ENCODE data around the gene PTRH2.

PTRH2 gene

GRCh38 chr17:59716427-59716826 lies 9.2 kb upstream of the PTRH2 start:
- no peak for DNase-seq

- DNase-seq: no peak
Observed at GRCh38 chr17:59714255-59714654, 7.0 kb upstream of the PTRH2 start.

GRCh38 chr17:59712862-59713261 lies 5.6 kb upstream of the PTRH2 start:
- no peak for DNase-seq

- no peak for DNase-seq
Observed at GRCh38 chr17:59711936-59712335, 4.7 kb upstream of the PTRH2 start.

- no peak for DNase-seq
Observed at GRCh38 chr17:59707971-59708430, 771 bp upstream of the PTRH2 start.

- DNase-seq: no peak
Observed at GRCh38 chr17:59702304-59702703, 4.9 kb downstream of the PTRH2 start.

- DNase-seq: no peak
Observed at GRCh38 chr17:59699786-59700185, 7.4 kb downstream of the PTRH2 start.

GRCh38 chr17:59699218-59699617 lies 8.0 kb downstream of the PTRH2 start:
- DNase-seq: no peak

GRCh38 chr17:59698143-59698542 lies 9.1 kb downstream of the PTRH2 start:
- no peak for DNase-seq

GRCh38 chr17:59696682-59697277 lies 10.4 kb downstream of the PTRH2 start:
- no peak for DNase-seq

- DNase-seq: no peak
Observed at GRCh38 chr17:59695945-59696681, 11.1 kb downstream of the PTRH2 start.

GRCh38 chr17:59694344-59694743 lies 12.9 kb downstream of the PTRH2 start:
- DNase-seq: no peak

- DNase-seq: no peak
Observed at GRCh38 chr17:59693582-59693981, 13.6 kb downstream of the PTRH2 start.

GRCh38 chr17:59688496-59688895 lies 18.7 kb downstream of the PTRH2 start:
- no peak for DNase-seq

- DNase-seq: no peak
Observed at GRCh38 chr17:59688008-59688407, 19.2 kb downstream of the PTRH2 start.

- DNase-seq: no peak
Observed at GRCh38 chr17:59684967-59685366, 22.3 kb downstream of the PTRH2 start.

- DNase-seq: no peak
Observed at GRCh38 chr17:59683283-59683682, 23.9 kb downstream of the PTRH2 start.

GRCh38 chr17:59680314-59680713 lies 26.9 kb downstream of the PTRH2 start:
- DNase-seq: no peak

GRCh38 chr17:59678918-59679317 lies 28.3 kb downstream of the PTRH2 start:
- DNase-seq: no peak

- no peak for DNase-seq
Observed at GRCh38 chr17:59676716-59677115, 30.5 kb downstream of the PTRH2 start.

- no peak for DNase-seq
Observed at GRCh38 chr17:59675231-59675630, 32.0 kb downstream of the PTRH2 start.

GRCh38 chr17:59671386-59671785 lies 35.8 kb downstream of the PTRH2 start:
- DNase-seq: no peak

GRCh38 chr17:59669944-59670343 lies 37.3 kb downstream of the PTRH2 start:
- no peak for DNase-seq

- no peak for DNase-seq
Observed at GRCh38 chr17:59669411-59669810, 37.8 kb downstream of the PTRH2 start.

GRCh38 chr17:59668816-59669215 lies 38.4 kb downstream of the PTRH2 start:
- DNase-seq: no peak
